ENCODE data around the gene NFIA.

NFIA gene

DNA sequence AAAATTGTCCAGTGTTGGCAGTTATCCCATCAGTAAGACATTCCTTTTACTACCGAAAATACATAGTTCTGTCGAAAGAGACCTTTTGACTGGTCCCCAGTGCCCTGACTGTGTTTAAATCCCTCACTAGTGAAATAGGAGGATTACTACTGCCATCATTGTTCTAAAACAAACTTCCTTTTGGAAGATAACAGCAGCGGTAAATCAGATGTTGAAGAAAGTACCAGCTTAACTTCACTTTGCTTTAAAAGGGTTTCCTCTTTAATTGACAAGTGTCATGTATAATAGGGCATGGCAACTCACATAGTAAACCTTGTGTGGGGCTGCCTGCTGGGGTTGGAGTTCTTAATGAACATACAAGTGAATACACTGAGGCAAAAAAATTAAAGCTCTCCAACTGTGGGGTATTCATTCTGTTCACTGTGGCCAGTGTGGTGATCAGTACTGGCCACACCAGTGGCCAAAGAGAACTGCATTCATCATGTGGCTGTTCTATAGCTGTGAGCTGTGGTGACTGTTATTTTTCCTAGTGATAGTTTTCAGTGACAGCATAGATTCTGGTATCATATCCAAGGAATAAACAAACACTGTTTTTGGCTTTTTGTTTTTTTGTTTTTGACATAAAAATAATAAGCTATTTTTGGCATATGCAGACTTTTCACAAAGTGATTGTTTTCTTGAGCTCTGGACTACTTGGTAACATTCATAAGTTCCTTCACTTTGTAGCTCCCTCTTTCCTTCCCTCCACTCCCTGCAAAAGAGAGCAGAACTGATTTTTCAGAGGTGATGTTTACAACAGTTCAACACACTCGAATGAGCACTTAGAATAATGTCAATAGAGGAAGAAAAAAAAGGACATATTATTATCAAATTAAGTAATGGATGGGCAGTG is 74.5 kb downstream of the NFIA start:
- DNase-seq: no peak

DNA sequence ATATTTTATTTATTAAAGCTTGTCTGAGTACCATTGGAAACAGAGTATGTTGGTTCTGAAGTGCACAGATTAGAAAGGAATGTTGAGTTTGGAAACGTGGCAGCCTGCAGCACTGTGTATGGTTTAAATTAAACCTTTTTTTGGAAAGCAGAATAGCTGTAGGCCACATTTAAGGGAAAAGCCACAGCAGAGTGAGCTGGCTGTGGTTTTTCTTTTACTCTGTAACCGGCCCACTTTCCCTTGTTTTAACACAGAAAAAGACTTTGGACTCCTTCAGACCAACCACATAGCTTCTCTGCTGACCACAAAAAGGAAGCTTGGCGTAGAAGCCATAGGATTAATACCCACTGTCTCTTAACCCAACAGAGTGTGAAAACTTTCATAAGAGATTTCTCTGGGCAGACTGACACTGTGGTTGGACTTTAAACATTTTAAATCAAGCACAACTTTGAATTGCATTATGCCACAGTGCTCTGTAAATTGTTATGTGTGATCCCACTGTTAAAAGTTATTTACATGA is 75.2 kb downstream of the NFIA start:
- DNase-seq: peak; percentile 89

DNA sequence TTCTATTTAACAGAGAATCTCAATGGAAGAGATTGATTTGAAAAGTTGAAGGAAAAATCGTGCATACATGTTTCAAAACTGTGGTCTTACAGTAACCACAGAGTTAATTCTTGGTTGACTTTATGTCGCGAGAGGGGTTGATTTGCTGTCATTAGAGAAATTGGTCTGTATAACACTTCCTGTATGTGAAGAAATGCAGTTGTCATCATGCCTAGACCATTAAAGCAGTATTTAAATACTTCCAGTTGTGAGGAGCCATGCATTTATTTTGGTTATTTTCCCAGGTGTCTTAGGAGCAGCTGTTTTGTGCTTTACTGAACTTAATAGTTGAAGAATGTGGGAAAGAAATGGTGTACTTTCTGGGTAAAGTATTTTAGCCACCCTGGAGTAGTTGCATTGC is 76.2 kb downstream of the NFIA start:
- no peak for DNase-seq

DNA sequence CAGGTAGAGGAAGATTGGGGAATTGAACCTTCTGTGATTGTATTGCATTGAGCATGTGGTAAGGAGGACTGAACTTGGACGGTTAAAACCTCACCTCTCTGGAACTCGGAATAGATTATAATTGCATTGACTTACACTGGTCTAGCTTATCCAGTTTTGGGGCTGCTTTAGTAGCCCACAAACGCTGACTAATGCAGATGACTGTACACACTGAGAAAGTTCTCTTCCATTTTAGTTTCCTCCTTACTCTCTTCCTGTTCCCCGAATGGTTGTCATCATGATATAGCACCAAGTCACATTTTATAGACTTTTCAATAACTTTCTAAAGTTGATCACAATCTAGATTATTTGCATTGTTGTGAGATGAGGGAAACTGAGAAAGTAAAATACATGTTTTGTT is 78.2 kb downstream of the NFIA start:
- no peak for DNase-seq

DNA sequence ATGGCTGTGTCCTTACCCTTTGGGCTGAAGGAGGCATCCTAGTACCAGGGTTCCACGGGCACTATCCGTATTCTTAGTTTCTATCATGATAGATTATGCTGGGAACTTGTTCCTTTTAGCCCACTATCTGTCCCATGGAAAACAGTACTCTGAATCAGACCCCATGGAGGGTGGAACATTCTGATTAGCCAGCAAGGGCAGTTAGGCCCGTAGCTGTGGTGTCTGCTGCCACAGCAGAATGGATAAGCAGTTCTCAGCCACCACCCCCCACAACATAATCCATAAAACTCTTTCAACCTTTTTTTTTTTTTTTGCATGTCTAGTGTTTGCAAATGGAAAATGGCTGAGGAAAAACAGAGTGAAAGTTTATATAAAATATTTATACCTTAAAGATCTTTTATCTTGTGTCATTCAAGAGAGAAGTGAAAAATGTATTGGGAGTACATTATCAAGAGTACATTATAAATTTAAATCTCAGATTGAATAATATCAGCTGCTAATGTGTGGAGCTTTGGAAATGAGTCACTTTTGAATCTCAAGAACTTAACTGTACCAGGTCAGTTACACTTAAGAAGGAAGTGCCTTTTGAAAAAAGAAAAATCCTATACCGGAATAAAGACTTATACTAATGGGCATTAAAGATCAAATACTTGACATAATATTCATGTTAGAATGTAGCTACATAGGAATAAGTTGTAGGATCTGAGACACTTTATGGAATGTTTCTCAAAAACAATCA is 80.3 kb downstream of the NFIA start:
- DNase-seq: peak; percentile 44

DNA sequence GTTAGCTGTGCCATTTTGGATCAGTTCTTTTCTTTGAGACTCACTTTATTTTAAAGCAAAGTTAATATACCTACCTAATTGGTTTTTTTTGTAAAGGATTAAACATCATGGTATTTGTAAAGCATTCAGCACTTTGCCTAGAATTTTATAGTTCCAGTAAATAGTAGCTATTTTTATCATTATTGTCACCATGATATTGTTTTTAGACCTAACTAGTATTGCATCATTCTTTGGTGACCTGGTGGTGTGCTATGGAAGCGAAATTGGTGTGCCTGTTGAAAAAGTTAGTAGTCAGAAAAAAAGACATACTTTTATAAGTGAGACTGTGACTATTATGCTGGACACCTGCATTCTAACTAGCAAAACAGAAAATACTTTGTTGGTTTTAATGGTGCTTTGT is 81.0 kb downstream of the NFIA start:
- no peak for DNase-seq

DNA sequence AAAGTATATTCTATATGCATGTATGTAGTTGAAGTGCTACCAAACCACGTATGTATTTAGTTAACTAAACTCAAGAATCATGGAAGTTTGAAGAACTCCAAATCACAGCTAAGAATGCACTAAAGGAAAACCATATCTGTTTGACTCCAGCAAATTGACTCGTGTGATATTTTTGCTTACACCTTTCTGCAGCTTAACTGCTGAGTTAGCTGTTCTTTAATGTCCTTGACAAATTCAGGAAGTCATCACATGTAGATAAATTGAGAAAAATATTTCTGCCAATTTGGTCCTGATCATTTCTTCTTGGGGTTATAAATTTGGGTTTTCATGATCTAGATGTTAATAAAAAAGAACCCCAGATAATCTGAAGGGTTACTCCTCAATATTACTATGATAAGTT is 83.0 kb downstream of the NFIA start:
- no peak for DNase-seq

DNA sequence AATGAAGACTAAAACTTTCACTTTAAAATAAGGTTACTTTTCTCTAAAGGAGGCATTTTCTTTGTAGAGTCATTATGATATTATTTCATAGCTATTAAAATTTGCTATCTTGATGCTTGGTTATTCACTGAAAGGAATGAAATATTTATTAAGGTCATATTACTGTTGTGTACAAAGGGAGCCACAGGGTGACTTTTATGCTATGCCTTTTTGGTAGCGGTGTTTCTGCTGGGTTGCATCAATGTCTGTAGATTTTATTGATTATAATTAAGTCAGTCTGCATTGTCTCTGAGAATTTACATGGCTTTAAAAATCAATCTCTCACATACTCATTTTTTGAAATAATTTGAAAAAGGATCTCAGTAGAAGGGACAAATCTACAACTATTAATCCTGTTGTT is 84.9 kb downstream of the NFIA start:
- no peak for DNase-seq

DNA sequence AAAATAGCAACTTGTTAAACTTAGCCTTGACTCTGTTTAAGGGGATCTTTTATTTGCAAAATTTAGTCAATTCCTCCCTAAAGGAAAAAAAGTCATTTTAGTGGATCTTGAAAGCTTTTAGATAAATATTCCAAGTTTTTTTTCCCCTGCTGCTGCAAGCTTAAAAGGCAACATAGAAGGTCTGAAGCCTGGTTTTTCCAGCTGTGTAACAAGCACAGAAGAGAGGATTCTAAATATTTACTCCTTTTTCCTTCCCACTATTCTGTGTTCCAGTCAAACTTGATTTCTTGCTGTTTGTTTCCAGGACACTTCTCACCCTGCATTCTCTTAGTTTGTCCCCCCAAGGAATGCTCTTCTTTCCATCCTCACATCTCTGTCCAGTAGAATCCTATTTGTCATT is 86.7 kb downstream of the NFIA start:
- no peak for DNase-seq

DNA sequence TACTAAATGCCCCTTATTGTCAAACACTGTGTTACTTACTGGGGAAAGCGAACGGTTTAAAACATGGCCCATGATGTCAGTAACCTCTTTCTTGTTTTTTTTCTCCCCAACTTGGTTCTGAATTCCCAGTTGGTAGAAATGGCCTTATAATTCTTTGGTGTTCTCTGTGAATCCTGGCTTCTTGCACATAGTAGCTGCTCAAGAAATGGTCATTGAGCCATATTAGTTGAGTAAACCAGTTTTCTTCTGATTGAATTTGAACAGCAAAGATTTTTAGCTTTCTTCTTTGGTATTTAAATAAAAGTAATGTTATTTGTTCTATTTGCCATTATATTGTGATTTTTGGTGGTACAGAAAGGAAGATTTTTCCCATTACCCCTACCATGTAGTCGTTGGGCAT is 87.3 kb downstream of the NFIA start:
- DNase-seq: no peak

DNA sequence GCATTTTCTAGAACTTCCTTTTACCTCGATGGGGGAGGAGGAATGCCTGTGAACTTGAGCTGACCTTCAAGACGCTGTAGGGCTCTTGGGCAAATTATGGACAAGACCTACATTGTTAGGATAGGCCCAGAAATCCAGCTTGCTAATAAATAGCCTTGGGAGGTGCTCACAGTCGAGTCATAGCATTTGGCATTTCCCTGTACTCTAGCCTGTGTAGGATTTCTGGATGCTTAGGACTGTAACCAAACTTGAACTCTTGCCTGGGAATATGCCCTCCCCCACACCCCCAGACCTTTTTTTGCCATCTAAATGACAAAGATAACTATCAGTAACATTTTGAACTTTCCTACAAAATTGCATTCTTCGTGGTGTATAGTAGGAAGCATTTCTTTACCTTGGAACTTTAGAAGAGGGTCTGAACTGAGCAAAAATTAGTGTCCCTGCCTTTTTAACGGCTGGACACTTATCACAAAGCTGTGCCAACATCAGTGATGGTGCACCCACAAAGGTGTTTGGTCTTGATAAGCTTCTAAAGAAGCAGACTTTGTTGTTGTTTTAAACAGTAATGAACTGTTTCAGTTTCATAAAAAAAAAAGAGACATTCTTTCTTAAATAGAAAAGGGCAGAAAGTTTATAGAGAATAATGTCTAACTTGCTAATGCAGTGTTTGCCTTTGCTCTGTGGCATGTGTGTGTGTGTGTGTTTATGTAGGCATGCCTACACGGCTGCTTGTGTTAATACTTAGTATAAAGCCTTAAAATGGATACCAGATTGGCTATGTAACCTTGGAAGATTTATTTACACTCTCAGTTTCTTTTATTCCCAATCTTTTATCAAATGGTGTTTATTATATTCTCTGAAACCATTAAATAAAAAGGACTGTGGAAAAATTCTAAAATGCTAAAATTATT is 88.2 kb downstream of the NFIA start:
- DNase-seq: peak; percentile 73

DNA sequence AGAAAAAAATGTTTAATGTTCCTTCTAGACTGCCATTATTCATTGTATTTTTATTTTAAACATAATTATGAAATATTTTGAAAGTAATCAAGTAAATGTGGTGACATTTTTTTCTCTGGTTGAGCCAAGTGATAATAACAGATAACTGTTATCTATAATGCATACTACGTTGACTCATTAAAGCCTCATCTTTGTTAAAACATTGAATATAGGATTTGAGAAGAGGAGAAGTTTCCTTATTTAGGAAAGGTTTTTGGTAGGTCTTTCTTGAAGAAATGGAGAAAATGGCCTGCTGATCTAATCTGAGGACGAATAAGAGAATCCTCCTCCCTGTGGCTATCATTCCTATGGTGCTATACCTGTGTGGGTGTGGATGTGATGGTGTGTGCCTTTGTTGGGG is 89.0 kb downstream of the NFIA start:
- DNase-seq: no peak

DNA sequence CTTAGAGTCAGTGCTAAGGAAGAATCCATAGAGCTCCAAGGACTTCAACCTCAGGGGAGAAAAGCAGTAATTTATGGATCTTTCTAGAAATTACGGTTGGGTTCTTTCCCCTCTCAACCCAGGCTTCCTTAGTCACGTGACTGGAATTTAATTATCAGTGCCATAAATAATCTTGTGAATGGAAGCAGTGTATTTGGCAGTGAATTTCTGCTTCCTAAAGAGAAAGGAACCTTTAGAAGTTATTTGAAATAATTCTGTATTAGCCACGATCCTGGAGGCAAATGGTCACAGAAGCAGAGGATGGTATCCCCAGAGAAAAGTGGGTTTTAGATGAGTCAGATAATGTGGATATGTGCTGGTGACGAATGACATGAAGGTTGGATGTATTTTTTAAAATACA is 89.6 kb downstream of the NFIA start:
- DNase-seq: peak; percentile 65

DNA sequence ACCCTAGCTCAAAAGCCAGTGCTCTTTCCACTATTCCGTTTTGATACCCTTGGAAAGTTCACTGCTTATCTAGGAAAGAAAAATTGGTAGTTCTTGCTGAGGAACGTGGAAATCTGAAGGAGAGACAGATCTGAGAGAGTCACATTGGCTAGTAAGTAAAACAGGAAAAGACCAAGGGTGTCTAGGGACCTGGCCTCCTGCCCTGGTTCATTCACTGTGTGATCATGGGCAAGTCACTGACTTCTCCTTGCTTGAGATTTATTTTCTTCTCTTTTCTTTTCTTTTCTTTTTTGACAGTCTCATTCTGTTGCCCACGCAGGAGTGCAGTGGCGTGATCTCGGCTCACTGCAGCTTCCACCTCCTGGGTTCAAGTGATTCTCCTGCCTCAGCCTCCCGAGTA is 90.8 kb downstream of the NFIA start:
- no peak for DNase-seq

DNA sequence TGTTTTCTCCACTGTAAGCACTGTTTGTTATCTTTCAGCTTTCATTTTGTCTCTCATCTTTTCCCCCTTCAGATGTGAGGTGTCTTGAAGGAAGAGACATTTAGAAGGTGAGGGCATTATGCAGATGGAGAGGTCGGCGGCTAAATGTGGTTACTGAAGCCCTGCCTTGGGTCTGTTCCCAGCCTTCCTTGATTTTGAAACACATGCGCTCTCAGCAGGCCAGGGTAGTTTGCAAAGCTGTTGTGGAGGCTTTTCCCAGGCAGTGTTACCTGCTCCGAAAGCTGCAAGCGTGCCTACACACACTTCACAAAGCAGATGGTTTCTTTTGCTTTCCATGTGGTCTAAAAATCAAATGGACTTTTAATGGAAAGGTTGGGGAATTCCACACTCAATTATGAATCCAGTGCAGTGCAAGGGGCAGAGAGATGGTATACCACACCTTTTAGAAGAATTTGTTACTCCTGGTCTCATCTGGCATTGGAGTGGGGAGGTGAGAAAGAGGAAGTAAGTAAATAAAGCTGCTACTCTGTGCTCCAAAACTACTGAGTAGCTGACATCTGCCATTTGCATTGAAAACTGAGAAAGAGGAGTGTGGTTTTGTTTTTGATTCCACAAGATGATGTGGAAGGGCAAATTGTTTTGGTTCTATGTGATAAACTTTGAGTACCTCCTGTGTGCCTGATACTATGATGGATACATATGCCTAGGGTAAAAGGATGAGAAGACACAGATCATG is 91.9 kb downstream of the NFIA start:
- DNase-seq: no peak

DNA sequence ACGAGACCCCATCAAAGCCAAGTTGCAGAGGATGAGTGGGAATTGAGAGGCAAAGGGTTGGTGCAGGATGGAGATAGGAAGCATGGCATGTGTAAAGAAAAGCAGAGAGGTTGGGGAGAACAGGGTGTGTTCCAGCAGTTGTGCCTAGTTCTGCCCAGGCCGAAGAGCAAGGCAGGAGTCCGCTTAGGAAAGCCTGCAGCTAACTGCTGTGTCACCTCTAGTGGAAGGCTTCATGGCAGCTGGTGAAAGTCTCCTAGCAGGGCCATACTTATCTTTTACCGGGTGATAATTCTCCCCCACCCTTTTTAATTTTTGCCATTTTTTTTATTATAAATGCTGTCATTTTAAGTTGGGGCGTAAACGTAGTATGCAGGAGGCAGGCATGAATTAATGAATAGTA is 93.6 kb downstream of the NFIA start:
- no peak for DNase-seq

DNA sequence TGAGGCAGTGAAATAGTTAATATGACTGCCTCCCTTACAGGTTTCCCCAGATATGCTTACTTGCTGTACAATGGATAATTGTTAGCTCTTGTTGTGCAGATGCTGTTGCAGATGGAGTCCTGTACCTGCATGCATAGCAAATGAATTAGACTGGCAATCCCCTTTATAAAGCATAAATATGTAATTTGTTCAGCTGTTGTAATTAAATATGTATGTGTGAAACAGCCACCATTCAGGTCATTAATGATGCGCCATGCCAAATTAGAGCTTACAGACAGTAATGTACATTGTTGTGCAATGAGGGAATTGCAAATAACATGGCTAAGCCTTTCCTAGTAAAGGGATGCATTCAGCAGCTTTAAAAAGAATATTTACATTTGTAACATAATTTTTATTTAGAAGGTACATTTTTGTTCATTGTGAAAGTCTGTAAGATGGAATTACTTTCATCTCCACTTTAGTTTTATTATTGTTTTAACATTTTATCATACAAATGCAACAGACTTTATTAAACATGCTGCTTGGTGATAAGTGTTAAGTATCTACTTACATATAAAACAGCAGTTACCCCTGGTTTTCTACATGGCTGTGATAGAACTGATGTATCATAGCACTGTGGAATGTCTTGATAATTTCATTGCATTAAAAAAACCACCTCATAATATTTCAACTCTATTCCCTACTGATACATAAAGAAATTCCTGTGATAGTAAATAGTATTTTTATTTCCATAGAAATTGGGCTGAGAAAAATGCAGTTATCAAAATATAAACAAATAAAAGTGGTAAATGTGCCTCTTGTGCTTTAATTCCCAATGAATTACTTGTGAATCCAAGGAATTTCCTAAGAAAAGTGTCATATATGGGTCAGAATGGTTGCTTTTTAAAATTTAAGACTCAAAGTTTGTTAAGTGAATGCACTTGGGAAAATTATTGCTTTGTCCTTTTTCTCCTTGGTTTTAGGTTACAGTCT is 99.0 kb downstream of the NFIA start:
- DNase-seq: peak; percentile 59

DNA sequence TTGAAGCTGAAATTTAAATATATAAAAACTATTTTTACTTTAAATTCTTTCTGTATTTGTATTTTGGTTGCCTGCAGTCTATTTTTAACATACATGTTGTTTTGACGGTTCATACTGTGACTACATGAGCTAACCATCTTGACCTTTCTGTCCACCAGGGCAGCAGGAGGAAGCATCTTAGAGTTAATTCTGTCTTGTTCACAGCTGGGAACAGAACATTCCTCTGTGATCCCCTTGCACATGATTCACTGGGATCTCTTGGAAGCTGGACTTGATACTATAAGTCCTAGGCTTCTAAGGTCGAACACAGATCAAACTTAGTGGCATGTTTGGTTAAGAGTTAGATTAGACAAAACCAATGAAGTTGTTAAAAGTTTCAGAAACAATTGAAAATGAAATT is 99.7 kb downstream of the NFIA start:
- peak; percentile 89 for DNase-seq

DNA sequence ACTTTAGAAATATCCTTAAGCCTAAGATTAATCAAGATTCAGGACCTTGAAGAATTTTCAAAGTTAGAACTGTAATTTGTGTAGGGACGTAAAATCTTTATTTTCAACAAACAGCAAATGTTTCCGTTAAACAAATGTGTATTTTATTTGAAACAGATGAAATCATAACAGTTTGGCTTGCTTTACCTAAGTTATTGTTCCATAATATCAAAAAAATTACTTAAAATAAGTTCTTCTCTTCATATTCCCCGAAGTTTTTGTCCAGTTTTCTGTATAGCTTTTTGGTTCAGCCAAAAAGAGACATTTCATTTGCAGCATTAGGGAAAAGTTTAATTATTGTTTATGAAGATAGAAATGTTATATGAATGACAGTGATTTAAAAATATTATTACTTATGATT is 100.1 kb downstream of the NFIA start:
- no peak for DNase-seq

DNA sequence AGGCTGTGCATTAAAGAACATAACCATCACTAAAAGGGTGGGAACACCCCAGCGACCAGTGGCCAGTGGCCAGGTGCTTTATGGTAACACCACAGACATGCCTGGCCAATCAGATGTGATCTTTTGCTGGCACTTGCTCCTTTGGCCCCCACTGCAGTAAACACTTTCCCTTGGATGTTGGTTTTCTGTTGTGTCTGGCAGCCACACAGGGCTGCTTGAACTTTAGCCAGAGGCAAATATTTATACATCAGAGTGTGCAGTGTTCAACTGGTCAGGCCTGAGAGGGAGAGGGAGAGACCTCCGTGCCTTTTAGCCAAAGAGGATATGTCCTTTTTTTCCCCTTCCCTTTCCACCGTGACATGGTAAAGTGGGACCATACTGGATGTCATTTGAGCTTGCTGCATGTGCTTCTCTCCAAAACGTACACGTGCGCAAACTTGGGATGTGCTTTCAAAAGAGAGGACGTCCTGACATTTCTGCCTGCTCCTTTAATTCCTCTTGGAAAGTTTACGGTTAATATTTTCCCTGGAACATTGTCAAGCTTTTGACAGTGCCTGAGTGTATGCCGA is 101.2 kb downstream of the NFIA start:
- peak; percentile 45 for DNase-seq
